ENCODE measurements around the gene ATG14. TPM values are rescaled to one million over a fixed set of nuclear protein-coding genes. Genes with fewer than 3 reads are reported as not detected.
A peak's percentile ranks its signal among the peaks of the same experiment; 100 is the strongest.

The ATG14 gene
- total and polyA plus RNA-seq, 5 donors from 2014 or later = 5.8 to 19.0 (median 6.0) TPM

DNA sequence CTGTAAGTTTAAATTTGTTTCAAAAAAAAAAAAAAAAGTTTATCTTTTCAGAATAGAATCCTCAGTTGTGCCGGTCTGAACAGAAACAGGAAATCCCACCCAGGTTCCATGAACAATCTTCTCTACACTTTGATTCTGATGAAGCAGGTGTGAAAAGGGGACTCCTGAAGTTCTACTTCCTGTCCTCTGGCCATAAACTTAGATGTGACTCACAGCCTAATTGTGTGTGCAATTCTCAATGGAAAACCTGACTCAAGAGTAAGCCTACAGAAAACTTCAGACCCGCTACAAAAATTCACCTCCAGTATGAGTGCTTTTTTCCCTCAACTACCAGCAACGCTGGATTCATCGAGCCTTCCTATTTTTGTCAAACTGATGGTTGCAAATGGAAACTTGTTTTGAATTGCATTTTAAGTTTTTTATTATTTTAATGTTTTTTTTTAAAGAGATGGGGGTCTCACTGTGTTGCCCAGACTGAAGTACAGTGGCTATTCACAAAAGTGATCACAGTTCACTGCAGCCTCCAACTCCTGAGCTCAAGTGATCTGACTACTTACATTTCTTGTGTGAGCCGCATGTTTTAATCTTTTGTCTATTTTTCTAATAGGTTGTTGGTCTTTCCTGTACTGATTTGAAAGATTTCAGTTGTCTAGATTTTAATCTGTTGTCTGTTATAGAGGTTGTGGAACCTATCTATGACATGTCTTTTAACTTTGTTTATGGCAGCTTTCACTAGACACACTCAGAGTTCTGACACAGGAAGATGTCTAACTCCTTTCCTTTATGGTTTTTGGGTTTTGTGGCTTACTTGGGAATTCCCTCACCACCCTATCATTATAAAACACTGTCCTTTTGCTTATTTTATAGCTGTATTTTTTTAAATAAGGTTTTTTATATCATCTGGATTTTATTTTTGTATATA is 37.6 kb downstream of the ATG14 start:
- Mint-ChIP-seq H3K4me1 (peaks cover 11 to 27% (median 23%) of the 10 kb centered on the region in 4 donors), H3K9me3 (peaks cover 0 to 2% (median 0%) of the 10 kb centered on the region in 7 donors), H3K4me3 (peak overlapping the region; percentile 10 to 57 (median 32)), H3K27ac (peak overlapping the region in 2 of 3 donors; percentile 50 to 95), H3K27me3 (no peaks in the 10 kb centered on the region), H3K36me3 (peaks cover 42% of the 10 kb centered on the region)
- Histone ChIP-seq H3K9me3 (ENCODE audit: control insufficient read depth in 2 of 2, low read length in 2 of 2) (no peaks in the 10 kb centered on the region), H3K36me3 (ENCODE audit: control insufficient read depth, insufficient read depth, low read length) (peaks cover 27% of the 10 kb centered on the region), H3K27ac (ENCODE audit: insufficient read depth, low read length, poor library complexity, severe bottlenecking) (peak overlapping the region; percentile 34), H3K4me1 (ENCODE audit: control insufficient read depth, insufficient read depth, low read length, poor library complexity, severe bottlenecking) (peaks cover 18% of the 10 kb centered on the region), H3K27me3 (ENCODE audit: control insufficient read depth, insufficient read depth, low read length) (no peaks in the 10 kb centered on the region), H3K4me3 (ENCODE audit: low read depth, low read length) (peak overlapping the region; percentile 46)
- peak; percentile 66 to 77 for ATAC-seq (ENCODE audit: low read depth in 2 of 2)
- DNase-seq = peak in 2 of 3 donors; percentile 27 to 57

DNA sequence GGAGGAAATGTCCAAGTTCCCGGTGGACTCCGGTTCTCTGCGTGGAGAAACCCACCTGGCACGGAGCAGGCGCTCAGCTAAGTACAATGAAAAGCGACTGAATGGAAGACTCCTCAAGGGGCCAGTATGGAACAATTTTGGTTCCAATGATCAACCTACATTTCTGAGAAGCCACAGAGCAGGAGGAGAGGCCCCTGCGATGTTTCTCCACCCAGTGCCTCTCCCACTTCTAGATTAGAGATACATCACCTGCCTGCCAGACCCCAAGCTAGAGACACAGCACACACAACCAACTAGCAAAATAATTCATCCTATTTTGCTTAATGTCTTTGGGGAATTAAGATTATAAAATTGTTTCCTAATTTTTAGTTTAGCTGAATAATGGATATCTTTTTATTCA is 38.8 kb downstream of the ATG14 start:
- peaks cover 38% of the 10 kb centered on the region for H3K36me3 Mint-ChIP-seq
- Histone ChIP-seq H3K36me3 (ENCODE audit: control insufficient read depth, insufficient read depth, low read length) (peaks cover 31% of the 10 kb centered on the region), H3K4me1 (ENCODE audit: control insufficient read depth, insufficient read depth, low read length, poor library complexity, severe bottlenecking) (peaks cover 18% of the 10 kb centered on the region), H3K27ac (ENCODE audit: insufficient read depth, low read length, poor library complexity, severe bottlenecking) (no peak overlapping the region), H3K4me3 (ENCODE audit: low read depth, low read length) (no peak overlapping the region), H3K27me3 (ENCODE audit: control insufficient read depth, insufficient read depth, low read length) (no peaks in the 10 kb centered on the region), H3K9me3 (ENCODE audit: control insufficient read depth in 2 of 2, low read length in 2 of 2) (no peaks in the 10 kb centered on the region)
- H3K4me1 Mint-ChIP-seq = peaks cover 11 to 27% (median 23%) of the 10 kb centered on the region in 4 donors
- H3K27ac Mint-ChIP-seq = peak overlapping the region; percentile 15 to 63 (median 55)
- no peak for ATAC-seq (ENCODE audit: low read depth in 2 of 2)
- no peak for DNase-seq
- H3K4me3 Mint-ChIP-seq = no peak overlapping the region
- peaks cover 0 to 2% (median 0%) of the 10 kb centered on the region in 7 donors for H3K9me3 Mint-ChIP-seq
- H3K27me3 Mint-ChIP-seq = no peaks in the 10 kb centered on the region

DNA sequence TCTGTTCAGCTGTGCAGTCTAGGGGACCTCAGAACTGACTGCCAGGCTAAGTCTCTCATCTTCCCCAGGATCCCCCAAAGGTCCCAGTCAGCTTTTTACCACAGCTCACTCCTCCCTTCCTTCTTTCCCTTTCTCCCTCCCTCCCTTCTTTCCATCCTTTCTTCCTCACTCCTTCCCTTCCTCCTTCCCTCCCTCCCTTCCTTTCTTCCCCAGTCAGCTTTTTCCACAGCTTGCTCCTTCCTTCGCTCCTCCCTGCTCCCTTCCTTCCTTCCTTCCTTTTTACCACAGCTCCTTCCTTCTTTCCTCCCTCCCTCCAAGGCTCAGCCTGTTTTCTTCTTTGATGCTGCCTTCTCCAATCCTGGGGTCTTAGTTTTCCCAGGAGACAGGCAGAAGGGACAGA is 39.2 kb downstream of the ATG14 start:
- Mint-ChIP-seq H3K4me3 (peak overlapping the region in 1 of 4 donors; percentile 22), H3K4me1 (peaks cover 11 to 27% (median 23%) of the 10 kb centered on the region in 4 donors), H3K27ac (peak overlapping the region; percentile 15 to 91 (median 83)), H3K9me3 (peaks cover 0 to 2% (median 0%) of the 10 kb centered on the region in 7 donors), H3K27me3 (no peaks in the 10 kb centered on the region), H3K36me3 (peaks cover 41% of the 10 kb centered on the region)
- no peaks in the 10 kb centered on the region for H3K9me3 ChIP-seq (ENCODE audit: control insufficient read depth in 2 of 2, low read length in 2 of 2)
- no peak for ATAC-seq (ENCODE audit: low read depth in 2 of 2)
- no peak overlapping the region for H3K27ac ChIP-seq (ENCODE audit: insufficient read depth, low read length, poor library complexity, severe bottlenecking)
- no peak overlapping the region for H3K4me3 ChIP-seq (ENCODE audit: low read depth, low read length)
- DNase-seq = no peak
- peaks cover 18% of the 10 kb centered on the region for H3K4me1 ChIP-seq (ENCODE audit: control insufficient read depth, insufficient read depth, low read length, poor library complexity, severe bottlenecking)
- H3K27me3 ChIP-seq (ENCODE audit: control insufficient read depth, insufficient read depth, low read length) = no peaks in the 10 kb centered on the region
- peaks cover 29% of the 10 kb centered on the region for H3K36me3 ChIP-seq (ENCODE audit: control insufficient read depth, insufficient read depth, low read length)

DNA sequence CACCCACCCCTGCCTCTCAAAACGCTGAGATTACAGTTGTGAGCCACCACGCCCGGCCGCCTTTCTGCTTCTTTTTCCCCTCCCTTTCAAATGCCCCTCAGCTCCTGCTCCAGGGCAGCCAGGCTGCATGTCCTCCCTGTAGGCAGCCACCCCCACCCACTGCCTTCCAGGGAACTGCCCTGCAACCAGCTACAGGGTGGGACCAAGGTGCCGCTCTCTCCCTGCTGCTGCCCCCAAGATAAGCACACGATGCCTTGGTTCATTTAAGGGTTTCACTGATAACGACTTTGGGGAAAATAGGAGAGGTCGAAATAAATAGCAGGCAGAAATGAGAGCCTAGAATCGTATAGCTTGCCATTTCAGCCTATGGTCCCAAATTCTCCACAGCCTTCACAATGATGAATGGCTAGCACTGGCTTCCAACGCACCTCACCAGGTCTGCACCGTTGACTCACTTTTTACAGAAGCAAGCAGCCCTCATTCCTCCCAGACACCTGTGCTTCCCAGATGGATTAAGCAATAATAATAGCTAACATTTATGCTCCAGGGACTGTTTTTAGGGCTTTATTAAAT is 40.7 kb downstream of the ATG14 start:
- DNase-seq = no peak
- Mint-ChIP-seq H3K27ac (peak overlapping the region; percentile 32 to 76 (median 58)), H3K36me3 (peaks cover 27% of the 10 kb centered on the region), H3K9me3 (peaks cover 0 to 2% (median 0%) of the 10 kb centered on the region in 7 donors), H3K4me3 (no peak overlapping the region), H3K27me3 (no peaks in the 10 kb centered on the region), H3K4me1 (peaks cover 11 to 26% (median 22%) of the 10 kb centered on the region in 4 donors)
- H3K4me3 ChIP-seq (ENCODE audit: low read depth, low read length) = no peak overlapping the region
- no peak for ATAC-seq (ENCODE audit: low read depth in 2 of 2)
- no peak overlapping the region for H3K27ac ChIP-seq (ENCODE audit: insufficient read depth, low read length, poor library complexity, severe bottlenecking)
- peaks cover 24% of the 10 kb centered on the region for H3K36me3 ChIP-seq (ENCODE audit: control insufficient read depth, insufficient read depth, low read length)
- no peaks in the 10 kb centered on the region for H3K27me3 ChIP-seq (ENCODE audit: control insufficient read depth, insufficient read depth, low read length)
- H3K4me1 ChIP-seq (ENCODE audit: control insufficient read depth, insufficient read depth, low read length, poor library complexity, severe bottlenecking) = peaks cover 18% of the 10 kb centered on the region
- H3K9me3 ChIP-seq (ENCODE audit: control insufficient read depth in 2 of 2, low read length in 2 of 2) = no peaks in the 10 kb centered on the region

DNA sequence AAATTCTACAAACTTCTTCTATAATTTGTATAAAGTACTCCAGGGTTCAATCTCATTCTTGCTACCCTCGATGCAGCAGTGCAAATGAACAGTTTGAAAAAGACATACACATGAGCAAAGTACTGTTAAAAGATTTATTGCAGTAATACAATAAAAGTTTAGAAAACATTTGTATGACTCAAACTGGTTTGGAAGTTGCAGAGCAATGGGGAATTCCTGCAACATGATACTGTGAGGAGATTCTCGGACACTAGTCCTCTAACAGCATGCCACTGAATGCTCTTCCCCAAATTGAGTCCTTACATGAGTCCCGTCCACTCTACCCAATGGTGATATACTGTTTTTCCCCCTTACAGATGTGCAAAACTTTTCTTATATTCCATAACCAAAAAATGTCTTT is 45.4 kb downstream of the ATG14 start:
- ATAC-seq (ENCODE audit: low read depth in 2 of 2) (no peak), DNase-seq (no peak)
- H3K4me1 Mint-ChIP-seq = peaks cover 0 to 10% (median 0%) of the 10 kb centered on the region in 4 donors
- H3K9me3 Mint-ChIP-seq = peaks cover 0 to 2% (median 0%) of the 10 kb centered on the region in 7 donors
- no peak overlapping the region for H3K27ac Mint-ChIP-seq
- H3K4me3 ChIP-seq (ENCODE audit: low read depth, low read length) = no peak overlapping the region
- no peaks in the 10 kb centered on the region for H3K4me1 ChIP-seq (ENCODE audit: control insufficient read depth, insufficient read depth, low read length, poor library complexity, severe bottlenecking)
- H3K27me3 ChIP-seq (ENCODE audit: control insufficient read depth, insufficient read depth, low read length) = no peaks in the 10 kb centered on the region
- H3K27me3 Mint-ChIP-seq = no peaks in the 10 kb centered on the region
- peaks cover 24% of the 10 kb centered on the region for H3K36me3 Mint-ChIP-seq
- H3K36me3 ChIP-seq (ENCODE audit: control insufficient read depth, insufficient read depth, low read length) = peaks cover 32% of the 10 kb centered on the region
- no peak overlapping the region for H3K4me3 Mint-ChIP-seq
- H3K9me3 ChIP-seq (ENCODE audit: control insufficient read depth in 2 of 2, low read length in 2 of 2) = no peaks in the 10 kb centered on the region
- H3K27ac ChIP-seq (ENCODE audit: insufficient read depth, low read length, poor library complexity, severe bottlenecking) = no peak overlapping the region

DNA sequence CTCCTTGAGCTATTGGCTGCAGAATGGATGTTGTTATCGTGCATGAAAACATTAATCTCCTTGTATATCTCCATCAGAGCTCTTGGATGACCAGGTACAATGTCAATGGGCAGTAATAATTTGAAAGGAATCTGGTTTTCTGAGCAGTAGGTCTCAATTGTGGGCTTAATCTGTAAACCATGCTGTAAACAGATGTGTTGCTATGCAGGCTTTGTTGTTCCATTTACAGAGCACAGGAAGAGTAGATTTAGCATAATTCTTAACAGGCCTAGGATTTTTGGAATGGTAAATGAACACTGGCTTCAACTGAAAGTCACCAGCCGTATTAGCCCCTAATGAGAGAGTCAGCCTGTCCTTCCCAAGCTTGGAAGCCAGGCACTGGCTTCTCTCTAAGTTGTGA is 50.4 kb downstream of the ATG14 start:
- H3K4me1 ChIP-seq (ENCODE audit: control insufficient read depth, insufficient read depth, low read length, poor library complexity, severe bottlenecking) = no peaks in the 10 kb centered on the region
- peak overlapping the region; percentile 11 to 21 (median 20) for H3K27ac Mint-ChIP-seq
- no peaks in the 10 kb centered on the region for H3K27me3 Mint-ChIP-seq
- H3K4me3 Mint-ChIP-seq = no peak overlapping the region
- H3K36me3 Mint-ChIP-seq = peaks cover 7% of the 10 kb centered on the region
- H3K4me3 ChIP-seq (ENCODE audit: low read depth, low read length) = no peak overlapping the region
- ATAC-seq (ENCODE audit: low read depth in 2 of 2) (no peak), DNase-seq (no peak)
- H3K9me3 Mint-ChIP-seq = no peaks in the 10 kb centered on the region
- peaks cover 10% of the 10 kb centered on the region for H3K36me3 ChIP-seq (ENCODE audit: control insufficient read depth, insufficient read depth, low read length)
- H3K9me3 ChIP-seq (ENCODE audit: control insufficient read depth in 2 of 2, low read length in 2 of 2) = no peaks in the 10 kb centered on the region
- H3K27ac ChIP-seq (ENCODE audit: insufficient read depth, low read length, poor library complexity, severe bottlenecking) = no peak overlapping the region
- H3K27me3 ChIP-seq (ENCODE audit: control insufficient read depth, insufficient read depth, low read length) = no peaks in the 10 kb centered on the region
- peaks cover 0 to 5% (median 2%) of the 10 kb centered on the region in 4 donors for H3K4me1 Mint-ChIP-seq

DNA sequence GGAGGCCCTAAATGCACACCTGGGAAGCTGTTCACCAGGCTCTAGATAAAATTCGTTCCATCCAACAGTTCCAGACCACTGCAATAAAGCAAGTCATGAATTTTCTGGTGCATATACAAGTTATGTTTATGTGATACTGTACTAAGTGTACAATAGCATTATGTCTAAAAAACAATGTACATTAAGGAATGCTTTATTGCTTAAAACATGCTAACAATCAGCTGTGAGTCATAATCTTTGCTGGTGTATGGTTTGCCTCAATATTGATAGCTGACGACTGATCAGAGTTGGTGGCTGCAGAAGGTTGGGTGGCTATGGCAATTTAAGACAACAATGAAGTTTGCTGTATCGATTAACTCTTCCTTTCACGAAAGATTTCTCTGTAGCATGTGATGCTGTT is 52.3 kb downstream of the ATG14 start:
- H3K9me3 Mint-ChIP-seq = no peaks in the 10 kb centered on the region
- H3K4me3 Mint-ChIP-seq = no peak overlapping the region
- H3K4me3 ChIP-seq (ENCODE audit: low read depth, low read length) = no peak overlapping the region
- no peak overlapping the region for H3K27ac ChIP-seq (ENCODE audit: insufficient read depth, low read length, poor library complexity, severe bottlenecking)
- no peaks in the 10 kb centered on the region for H3K9me3 ChIP-seq (ENCODE audit: control insufficient read depth in 2 of 2, low read length in 2 of 2)
- peaks cover 2 to 14% (median 7%) of the 10 kb centered on the region in 4 donors for H3K4me1 Mint-ChIP-seq
- H3K36me3 Mint-ChIP-seq = peaks cover 3% of the 10 kb centered on the region
- no peaks in the 10 kb centered on the region for H3K27me3 Mint-ChIP-seq
- ATAC-seq (ENCODE audit: low read depth in 2 of 2) (no peak), DNase-seq (no peak)
- H3K27me3 ChIP-seq (ENCODE audit: control insufficient read depth, insufficient read depth, low read length) = no peaks in the 10 kb centered on the region
- no peak overlapping the region for H3K27ac Mint-ChIP-seq
- no peaks in the 10 kb centered on the region for H3K36me3 ChIP-seq (ENCODE audit: control insufficient read depth, insufficient read depth, low read length)
- H3K4me1 ChIP-seq (ENCODE audit: control insufficient read depth, insufficient read depth, low read length, poor library complexity, severe bottlenecking) = no peaks in the 10 kb centered on the region
